Measurements from ENCODE around the gene CD200R1.
"Not testable (repeated sequence)": the region's sequence is repeated elsewhere in the genome, so short reads cannot be mapped to it uniquely, and the experiment has no call there.

CD200R1 gene

GRCh38 chr3:112973325-112974177, 1.4 kb downstream of the CD200R1 start:
- DNase-seq, result no peak

DNA sequence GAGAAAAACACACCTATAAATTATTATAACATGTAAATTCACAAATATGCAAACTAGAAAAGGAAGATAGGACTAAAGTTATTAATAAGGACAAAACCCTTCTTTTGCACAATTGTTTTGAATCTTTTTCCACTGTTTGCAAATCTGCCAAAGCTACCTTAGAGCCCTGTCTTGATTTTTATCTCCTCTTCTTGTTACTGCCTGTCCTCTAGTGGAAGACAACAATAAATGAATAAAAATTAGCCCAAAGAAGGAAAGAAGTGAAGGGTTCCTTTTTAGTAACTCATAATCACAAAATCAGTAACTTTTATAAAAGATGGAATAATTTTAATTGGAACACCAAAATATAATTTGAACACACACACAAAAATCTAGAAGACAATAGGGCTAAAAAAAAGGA, 2.7 kb downstream of the CD200R1 start:
- DNase-seq, result no peak

DNA sequence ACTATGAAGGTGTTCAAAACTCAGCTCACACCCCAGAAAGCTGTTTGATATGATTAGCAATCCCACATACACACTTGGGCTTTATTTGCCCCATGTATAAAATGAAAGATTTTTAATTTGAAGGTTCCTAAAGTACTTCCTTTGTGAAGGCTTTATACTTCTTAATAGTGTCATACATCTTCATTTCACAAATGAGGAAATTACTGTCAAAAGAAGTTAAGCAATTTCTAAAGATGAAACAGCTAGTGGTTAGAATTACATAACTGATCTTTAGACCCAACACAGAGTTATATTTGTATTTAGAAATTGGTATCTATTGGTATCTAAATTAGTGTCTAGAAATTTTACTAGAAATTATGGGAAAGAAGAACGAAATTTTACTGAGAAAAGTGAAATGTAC, 7.1 kb downstream of the CD200R1 start:
- DNase-seq, result peak; percentile 50

DNA sequence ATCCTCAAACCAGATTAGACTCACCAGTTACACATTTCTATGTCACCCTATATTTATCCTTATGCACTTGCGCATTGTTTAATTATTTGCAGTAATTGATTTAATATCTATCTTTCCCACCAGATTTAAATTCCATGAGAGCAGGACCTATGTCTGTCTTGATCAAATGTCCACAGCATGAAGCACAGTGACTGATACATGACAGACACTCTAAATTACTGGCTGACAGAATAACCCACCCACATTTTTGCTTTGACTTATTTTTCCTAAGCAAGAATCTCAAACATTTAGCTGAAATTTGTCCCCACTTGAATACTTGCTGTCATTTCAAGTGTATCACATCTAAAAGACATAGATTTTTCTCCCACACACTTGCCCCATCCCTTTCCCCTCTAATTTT, 7.5 kb downstream of the CD200R1 start:
- no peak for DNase-seq

GRCh38 chr3:112966633-112967032, 8.3 kb downstream of the CD200R1 start:
- peak; percentile 17 for DNase-seq

GRCh38 chr3:112965656-112966055, 9.2 kb downstream of the CD200R1 start:
- no peak for DNase-seq

- no peak for DNase-seq
These were observed 11.2 kb downstream of the CD200R1 start for GRCh38 chr3:112963683-112964082.

- no peak for DNase-seq
These were observed 15.9 kb downstream of the CD200R1 start for GRCh38 chr3:112958811-112959560.

GRCh38 chr3:112956351-112956750, 18.6 kb downstream of the CD200R1 start:
- no peak for DNase-seq

- DNase-seq, result no peak
These were observed 26.5 kb downstream of the CD200R1 start for GRCh38 chr3:112948346-112948838.

- DNase-seq, result no peak
These were observed 43.0 kb downstream of the CD200R1 start for GRCh38 chr3:112931736-112932521.

DNA sequence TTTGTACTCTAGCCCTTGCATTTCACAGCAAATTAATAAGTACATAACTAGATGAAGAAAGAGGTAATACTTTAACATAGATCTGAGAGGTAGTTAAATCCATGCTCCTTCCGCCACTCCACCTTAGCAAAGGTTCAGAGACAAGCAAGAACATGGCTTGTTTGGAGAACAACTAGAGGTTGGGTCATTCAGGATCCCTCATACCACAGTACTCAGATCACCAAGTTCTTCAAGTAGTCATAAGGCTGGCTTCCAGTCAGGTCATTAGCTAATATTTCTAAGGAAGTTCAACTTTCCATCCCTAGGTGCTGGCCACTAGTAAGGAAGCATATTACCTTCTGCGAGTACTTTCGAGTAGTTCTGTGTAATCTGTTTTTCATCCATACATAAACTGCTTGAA, 44.1 kb downstream of the CD200R1 start:
- no peak for DNase-seq

GRCh38 chr3:112925969-112926368, 48.9 kb downstream of the CD200R1 start:
- DNase-seq, result no peak

DNA sequence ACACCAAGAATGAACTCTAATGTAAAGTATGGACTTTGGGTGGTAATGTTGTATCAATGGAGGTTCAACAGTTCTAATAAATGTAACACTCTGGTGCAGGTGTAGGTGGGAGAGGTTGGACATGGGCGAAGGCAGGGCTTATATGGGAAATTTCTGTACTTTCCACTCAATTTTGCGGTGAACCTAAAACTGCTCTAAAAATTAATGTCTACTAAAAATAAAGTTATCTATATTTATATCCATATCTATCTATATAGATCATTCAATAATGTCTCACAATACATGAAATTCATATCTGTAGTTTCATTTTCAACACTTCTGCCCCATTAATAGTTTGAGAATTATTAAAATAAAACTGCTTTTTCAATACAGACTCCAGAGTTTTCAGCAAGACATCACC, 49.3 kb downstream of the CD200R1 start:
- DNase-seq, result no peak

GRCh38 chr3:112919541-112919940, 55.4 kb downstream of the CD200R1 start:
- DNase-seq, result not testable (repeated sequence)

- no peak for DNase-seq
These were observed 66.7 kb downstream of the CD200R1 start for GRCh38 chr3:112908252-112908651.

DNA sequence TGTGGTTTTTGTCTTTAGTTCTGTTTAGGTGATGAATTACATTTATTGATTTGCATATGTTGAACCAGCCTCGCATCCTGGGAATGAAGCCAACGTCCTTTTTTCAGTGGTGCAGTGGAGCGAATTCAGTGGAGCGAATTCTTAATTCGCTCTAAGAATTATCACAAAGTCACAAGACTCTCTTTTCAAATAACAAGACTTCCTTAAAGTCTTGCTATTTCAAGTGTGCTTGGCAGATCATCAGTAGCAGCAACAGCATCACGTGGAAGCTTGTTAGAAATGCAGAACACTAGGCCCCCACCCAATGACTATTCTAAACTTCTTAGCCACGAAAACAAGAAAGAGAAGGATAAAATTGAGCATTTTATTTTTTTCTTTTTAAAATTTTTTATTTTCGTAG, 70.1 kb downstream of the CD200R1 start:
- DNase-seq, result no peak

DNA sequence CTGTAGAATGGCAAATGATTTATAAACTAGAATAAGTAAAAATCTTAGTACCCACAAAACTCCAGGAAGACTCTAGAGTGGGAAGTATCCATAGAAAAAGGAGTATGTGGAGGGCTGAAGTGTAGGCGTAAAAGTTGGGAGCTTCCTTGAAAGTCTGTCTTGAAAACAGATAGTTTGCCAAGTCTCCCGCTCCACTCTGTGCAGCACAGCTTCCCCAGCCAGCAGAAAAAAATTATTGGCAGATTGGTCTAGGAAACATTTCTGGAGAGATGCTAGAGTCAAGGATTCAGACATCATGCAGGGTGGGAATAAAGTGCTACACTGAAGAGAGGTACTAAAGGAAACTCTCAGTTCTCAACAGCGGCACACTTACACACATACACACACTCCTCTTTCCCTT, 74.8 kb downstream of the CD200R1 start:
- no peak for DNase-seq

DNA sequence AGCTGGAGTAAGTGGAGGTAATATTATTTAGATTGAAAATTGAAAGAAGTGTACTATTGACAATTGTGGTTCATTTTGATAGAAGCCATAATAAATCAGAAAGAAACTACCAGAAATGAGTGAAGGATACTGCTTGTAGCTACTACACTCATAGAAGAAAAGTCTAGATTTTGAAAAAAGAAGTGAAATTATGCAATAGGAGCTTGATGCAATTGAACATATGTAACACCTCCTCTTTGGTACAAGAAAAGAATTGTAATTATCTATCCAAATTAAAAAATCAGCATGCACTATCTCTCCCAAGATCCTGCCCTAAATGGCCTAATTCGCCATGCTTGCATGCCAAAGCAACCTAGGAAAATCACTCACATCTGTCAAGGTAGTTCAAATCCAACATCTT, 77.1 kb downstream of the CD200R1 start:
- no peak for DNase-seq

DNA sequence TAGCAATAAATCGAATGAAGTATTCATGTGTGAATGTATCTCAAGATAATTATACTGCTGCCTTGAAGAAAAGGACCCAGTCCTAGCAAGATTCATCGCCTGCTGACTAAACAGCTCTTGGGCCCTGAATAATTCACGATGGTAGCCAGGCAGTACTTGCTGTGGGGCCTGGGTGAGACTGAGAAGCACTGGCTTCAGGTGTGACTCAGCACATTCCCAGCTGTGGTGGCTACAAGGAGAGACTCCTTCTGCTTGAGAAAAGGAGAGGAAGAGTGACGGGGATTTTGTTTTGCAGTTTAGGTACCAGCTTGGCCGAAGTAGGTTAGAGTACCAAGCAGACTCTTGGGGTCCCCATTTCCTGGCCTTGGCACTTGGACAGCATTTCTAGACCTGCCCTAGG, 80.6 kb downstream of the CD200R1 start:
- no peak for DNase-seq

DNA sequence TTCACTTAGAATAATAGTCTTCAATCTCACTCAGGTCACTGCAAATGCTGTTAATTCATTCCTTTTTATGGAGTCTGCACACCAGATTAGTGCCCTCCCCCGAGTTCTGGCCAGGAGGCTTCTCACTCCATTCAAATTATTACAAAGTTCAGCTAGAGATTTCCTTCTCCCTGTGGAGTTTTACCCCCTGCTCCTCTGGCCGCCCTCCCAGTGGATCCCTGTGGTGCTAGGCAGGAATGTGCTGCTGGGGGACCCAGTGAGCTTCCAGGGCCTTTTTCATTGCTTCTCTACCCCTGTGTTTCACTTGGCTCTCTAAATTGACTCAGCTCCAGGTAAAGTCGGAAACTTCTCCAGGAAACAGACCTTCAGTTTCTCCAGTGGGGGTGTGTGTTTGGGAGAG, 85.5 kb downstream of the CD200R1 start:
- DNase-seq, result no peak

DNA sequence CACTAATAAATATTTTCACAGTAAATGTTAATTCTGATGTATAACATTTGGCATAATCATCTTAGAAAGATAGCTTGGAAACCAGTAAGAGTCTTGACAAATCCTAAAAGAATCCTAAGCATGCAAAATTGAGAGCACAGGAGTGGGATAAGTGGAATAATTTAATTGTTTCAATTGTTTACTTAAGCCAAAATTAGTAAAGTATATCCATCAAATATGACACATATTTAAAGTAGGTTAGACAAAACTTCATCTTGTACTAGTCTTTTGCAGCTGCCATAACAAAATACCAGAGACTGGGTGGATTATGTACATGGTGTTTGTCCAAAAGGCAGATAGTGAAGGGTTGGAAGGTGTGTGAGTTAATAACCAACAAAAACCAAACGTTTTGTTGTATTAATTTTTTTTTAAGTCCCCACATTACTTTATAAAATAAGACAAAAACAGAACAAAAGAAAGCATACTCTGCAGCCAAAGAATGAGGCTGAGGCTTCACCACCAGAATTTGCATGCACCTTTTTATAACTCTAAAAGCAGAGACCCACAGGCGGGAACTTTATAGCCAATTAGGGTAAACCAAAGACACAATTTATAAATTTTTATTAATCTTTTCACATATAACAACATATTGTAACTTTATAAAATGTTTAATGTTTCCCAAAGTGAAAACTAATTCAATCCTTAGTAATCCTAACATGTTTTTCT, 86.4 kb downstream of the CD200R1 start:
- DNase-seq, result no peak
